SK-N-MC (cell line): Measurements from ENCODE around the gene PPP1R15B.

Source experiments
- EZH2 ChIP-seq: fragments of 200-600 bp; sonication (generic); IDR thresholded peaks from one replicate; pipeline ENCODE4 v1.6.1; 2017; ENCODE audit warnings: antibody characterized with exemption
- FOXP2 ChIP-seq: optimal IDR thresholded peaks from 2 replicates; pipeline ENCODE3; 2011; ENCODE audit warnings: mild to moderate bottlenecking, moderate library complexity; ENCODE audit not compliant: insufficient read depth; ENCODE audit errors: extremely low read length, control extremely low read depth
- POLR2AphosphoS5 ChIP-seq: IDR thresholded peaks from 2 replicates; pipeline ENCODE4 v1.6.1; 2012; ENCODE audit warnings: mild to moderate bottlenecking, low read depth, low read length, borderline replicate concordance

DNA sequence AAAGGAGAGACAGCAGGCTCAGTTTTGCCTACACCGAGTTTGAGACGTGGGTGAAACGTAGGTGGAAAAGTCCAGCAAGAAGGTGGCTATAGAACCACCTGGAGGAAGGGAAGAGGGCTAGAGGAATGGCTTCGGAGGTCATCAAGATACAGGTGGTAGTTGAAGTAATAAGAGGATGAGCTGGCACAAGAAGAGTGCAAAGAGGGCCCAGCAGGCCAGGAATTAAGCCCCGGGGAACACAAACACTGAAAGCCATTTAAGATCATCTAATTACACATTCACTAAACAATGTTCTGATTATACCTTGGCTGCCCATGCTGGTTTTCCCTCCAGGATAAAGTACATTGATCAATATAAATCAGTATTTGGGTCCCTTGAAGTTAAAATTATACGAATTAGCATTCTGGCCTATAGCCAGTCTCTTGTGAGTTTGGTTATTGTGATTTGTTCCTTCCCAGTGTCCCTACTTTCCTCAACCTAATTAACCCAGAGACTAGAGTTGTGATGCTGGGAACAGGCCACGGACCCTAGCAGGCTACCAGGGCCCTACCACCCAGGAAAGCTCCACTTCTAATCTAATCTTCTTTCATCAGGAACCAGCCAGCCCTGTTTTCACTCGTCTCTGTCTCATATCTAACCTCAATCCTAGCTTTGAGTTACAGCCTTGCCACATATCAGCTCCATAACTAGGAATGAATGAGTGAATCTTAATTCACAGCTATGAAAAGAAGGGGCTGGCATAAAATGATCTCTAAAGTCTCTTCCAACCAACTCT lies 26.4 kb upstream of the PPP1R15B start:
- TF ChIP-seq POLR2AphosphoS5 (no peak), EZH2 (no peak), FOXP2 (no peak)
